K562 (cell line): ENCODE data around the gene MIB2. TPM values are rescaled to one million over a fixed set of nuclear protein-coding genes. Genes with fewer than 3 reads are reported as not detected.

Source experiments
- ETV1 ChIP-seq: fragments of 450-650 bp; conservative IDR thresholded peaks from 2 replicates; pipeline ENCODE4 v1.6.1; 2016; ENCODE audit warnings: missing genetic modification characterization, control low read depth, low read depth, missing compliant biosample characterization
- HMGN3 ChIP-seq: IDR thresholded peaks from 2 replicates; pipeline ENCODE4 v1.6.1; 2011; ENCODE audit warnings: borderline replicate concordance, low read depth, mild to moderate bottlenecking, mixed read lengths, low read length; ENCODE audit not compliant: insufficient read length; ENCODE audit errors: extremely low read depth
- MEIS2 ChIP-seq: fragments of 450-650 bp; IDR thresholded peaks from 2 replicates; pipeline ENCODE4 v1.6.1; 2014; ENCODE audit warnings: mild to moderate bottlenecking; ENCODE audit not compliant: partially characterized antibody
- NCOA6 ChIP-seq: fragments of 450-650 bp; IDR thresholded peaks from 2 replicates; pipeline ENCODE4 v1.6.1; 2017; ENCODE audit warnings: mild to moderate bottlenecking
- NR3C1 ChIP-seq: sonication (generic); formaldehyde crosslinking; IDR thresholded peaks from 2 replicates; pipeline ENCODE4 v1.8.1; 2022; ENCODE audit warnings: missing genetic modification reagents
- PURB ChIP-seq: sonication (generic); formaldehyde crosslinking; IDR thresholded peaks from 2 replicates; pipeline ENCODE4 v1.9.0; 2021; ENCODE audit warnings: low read depth, mild to moderate bottlenecking, missing genetic modification reagents
- SRSF3 ChIP-seq: fragments of 200-400 bp; formaldehyde crosslinking; IDR thresholded peaks from 2 replicates; pipeline ENCODE4 v1.6.1; 2016; ENCODE audit warnings: mild to moderate bottlenecking, low read length, moderate library complexity; ENCODE audit not compliant: insufficient read depth
- TCFL5 ChIP-seq: fragments of 250-450 bp; sonication (Bioruptor Pico); conservative IDR thresholded peaks from 2 replicates; pipeline ENCODE4 v1.6.1; 2021; ENCODE audit warnings: mild to moderate bottlenecking, moderate library complexity, matching md5 sums
- ZBTB17 ChIP-seq: fragments of 450-650 bp; formaldehyde crosslinking; IDR thresholded peaks from 2 replicates; pipeline ENCODE4 v1.4.0; 2020; ENCODE audit warnings: mild to moderate bottlenecking
- ZFPM2 ChIP-seq: fragments of 250-450 bp; sonication (Bioruptor Pico); IDR thresholded peaks from 2 replicates; pipeline ENCODE4 v1.5.1; 2022; ENCODE audit warnings: mild to moderate bottlenecking
- ZKSCAN8 ChIP-seq: fragments of 200-800 bp; sonication (Bioruptor generic); IDR thresholded peaks from 2 replicates; pipeline ENCODE4 v1.6.1; 2016; ENCODE audit warnings: missing genetic modification characterization, missing compliant biosample characterization
- ZNF124 ChIP-seq: sonication (generic); formaldehyde crosslinking; IDR thresholded peaks from 2 replicates; pipeline ENCODE4 v1.8.1; 2022; ENCODE audit warnings: missing genetic modification reagents
- ZNF507 ChIP-seq: conservative IDR thresholded peaks from 2 replicates; pipeline ENCODE4 v1.6.1; 2017; ENCODE audit warnings: missing genetic modification characterization, missing compliant biosample characterization
- polyA plus RNA-seq, 8 experiments: library from polyadenylated mRNA; depleted of rRNA in 4 of 8; stranded (reverse) in 5 of 8; unstranded in 3 of 8; fragments of >200 nt; fragmentation: Nextera tagmentation in 2 of 8; fragmentation: Illumina TruSeq in 1 of 8; extraction: Ambion mirVana in 2 of 8; extraction: Trizol in 1 of 8; gene quantifications; 2 replicates each; pipeline versions ENCODE4 v1.2.1 to v1.2.3, GENCODE V29; 2011 to 2014; ENCODE audit warnings: inconsistent platforms in 1 of 8, missing spikeins in 1 of 8
- total RNA-seq, 7 experiments: library from RNA; depleted of rRNA in 6 of 7; stranded (reverse); fragments of >200 nt in 6 of 7; fragmentation: Illumina TruSeq in 2 of 7; extraction: Trizol in 2 of 7; gene quantifications; 2 replicates each; pipeline versions ENCODE4 v1.2.1 to v1.2.3, GENCODE V29; 2011 to 2021; ENCODE audit warnings: low replicate concordance in 1 of 7
- TF ChIP-seq, protein P1 (sequence below): fragments of 250-450 bp; sonication (Bioruptor Pico); IDR thresholded peaks from 2 replicates; pipeline ENCODE4 v1.8.0; 2021; ENCODE audit warnings: borderline replicate concordance, mild to moderate bottlenecking, moderate library complexity; ENCODE audit not compliant: poor library complexity, severe bottlenecking
- TF ChIP-seq, protein P2 (sequence below): sonication (generic); formaldehyde crosslinking; IDR thresholded peaks from 2 replicates; pipeline ENCODE4 v1.8.1; 2023; ENCODE audit warnings: mild to moderate bottlenecking, missing genetic modification reagents
- TF ChIP-seq, protein P3 (sequence below): sonication (generic); formaldehyde crosslinking; IDR thresholded peaks from 2 replicates; pipeline ENCODE4 v1.8.0; 2022; ENCODE audit warnings: mild to moderate bottlenecking, missing genetic modification reagents
- TF ChIP-seq, protein P4 (sequence below): sonication (generic); formaldehyde crosslinking; IDR thresholded peaks from 2 replicates; pipeline ENCODE4 v1.8.0; 2023; ENCODE audit warnings: mild to moderate bottlenecking, missing genetic modification reagents
- TF ChIP-seq, protein P5 (sequence below): fragments of 450-650 bp; formaldehyde crosslinking; IDR thresholded peaks from 2 replicates; pipeline ENCODE4 v1.4.0; 2020; ENCODE audit warnings: mild to moderate bottlenecking, moderate library complexity

MIB2 gene
- total and polyA plus RNA-seq, 9 of the 15 experiments (the other 6 are each of a cell fraction or from before 2014, with no cell fraction given), result 0.04 to 17.0 (median 4.9) TPM; not detected in 1

DNA sequence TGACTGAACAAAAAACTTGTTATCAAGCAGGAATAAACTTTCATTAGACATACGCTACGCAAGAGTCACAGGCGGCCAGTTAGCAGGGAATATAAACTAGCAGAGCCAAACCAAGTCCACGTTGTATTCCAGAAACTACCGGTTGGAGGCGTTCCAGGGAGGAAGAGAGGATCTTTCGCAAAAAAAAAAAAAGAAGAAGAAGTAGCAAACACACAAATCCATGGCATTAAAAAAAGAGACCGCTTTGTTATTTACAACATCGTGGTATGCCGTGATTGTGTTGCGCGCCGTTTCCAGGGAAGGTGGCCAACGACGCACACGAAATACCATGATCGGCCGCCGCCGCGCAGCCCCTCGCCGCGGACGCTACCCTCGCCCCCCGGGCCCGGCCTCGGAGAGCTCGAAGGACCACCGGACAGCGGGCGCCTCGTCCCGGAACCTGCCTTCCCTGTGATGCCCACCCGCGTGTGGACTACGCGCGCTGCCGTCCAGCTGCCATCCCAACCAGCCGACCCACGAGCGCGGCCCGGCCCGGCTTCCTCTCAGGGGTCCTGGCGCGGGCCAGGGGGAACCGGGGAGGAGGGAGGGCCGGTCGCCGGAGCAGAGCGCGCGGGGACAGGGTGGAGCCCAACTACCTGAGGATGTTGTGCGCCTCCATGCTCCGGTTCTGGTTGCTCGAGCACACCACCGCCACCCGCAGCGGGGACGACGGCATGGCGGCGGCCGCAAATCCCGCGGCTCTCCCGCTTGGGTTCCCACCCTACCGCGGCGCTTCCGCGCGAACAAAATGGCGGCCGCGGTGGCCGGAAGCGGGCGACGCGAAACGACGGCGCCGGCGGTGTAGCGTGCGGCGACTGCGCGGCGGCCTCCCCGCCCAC is 41.2 kb upstream of the MIB2 start (continued):
- TF ChIP-seq HMGN3 (no peak), ZNF507 (tag) (no peak), NR3C1 (CRISPR knock-in tag) (no peak; the same call in 1 of the 2 replicates), ZBTB17 (CRISPR knock-in tag) (peak; percentile 52), SRSF3 (peak; percentile 99), ZFPM2 (CRISPR knock-in tag) (0 out of 2 replicates have a peak, but pooled peaks have one; percentile 39), PURB (CRISPR knock-in tag) (no peak), ZKSCAN8 (CRISPR knock-in tag) (no peak), ETV1 (tag) (peak; percentile 33), ZNF124 (0 out of 2 replicates have a peak, but pooled peaks have one; percentile 38), NCOA6 (no peak), MEIS2 (no peak), TCFL5 (CRISPR knock-in tag) (no peak)
- TF ChIP-seq, protein P1, sequence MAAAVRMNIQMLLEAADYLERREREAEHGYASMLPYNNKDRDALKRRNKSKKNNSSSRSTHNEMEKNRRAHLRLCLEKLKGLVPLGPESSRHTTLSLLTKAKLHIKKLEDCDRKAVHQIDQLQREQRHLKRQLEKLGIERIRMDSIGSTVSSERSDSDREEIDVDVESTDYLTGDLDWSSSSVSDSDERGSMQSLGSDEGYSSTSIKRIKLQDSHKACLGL (CRISPR knock-in tag), result no peak
- TF ChIP-seq, protein P2, sequence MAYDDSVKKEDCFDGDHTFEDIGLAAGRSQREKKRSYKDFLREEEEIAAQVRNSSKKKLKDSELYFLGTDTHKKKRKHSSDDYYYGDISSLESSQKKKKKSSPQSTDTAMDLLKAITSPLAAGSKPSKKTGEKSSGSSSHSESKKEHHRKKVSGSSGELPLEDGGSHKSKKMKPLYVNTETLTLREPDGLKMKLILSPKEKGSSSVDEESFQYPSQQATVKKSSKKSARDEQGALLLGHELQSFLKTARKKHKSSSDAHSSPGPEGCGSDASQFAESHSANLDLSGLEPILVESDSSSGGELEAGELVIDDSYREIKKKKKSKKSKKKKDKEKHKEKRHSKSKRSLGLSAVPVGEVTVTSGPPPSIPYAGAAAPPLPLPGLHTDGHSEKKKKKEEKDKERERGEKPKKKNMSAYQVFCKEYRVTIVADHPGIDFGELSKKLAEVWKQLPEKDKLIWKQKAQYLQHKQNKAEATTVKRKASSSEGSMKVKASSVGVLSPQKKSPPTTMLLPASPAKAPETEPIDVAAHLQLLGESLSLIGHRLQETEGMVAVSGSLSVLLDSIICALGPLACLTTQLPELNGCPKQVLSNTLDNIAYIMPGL, result peak; percentile 80; the same call in 1 of the 2 replicates
- TF ChIP-seq, protein P3, sequence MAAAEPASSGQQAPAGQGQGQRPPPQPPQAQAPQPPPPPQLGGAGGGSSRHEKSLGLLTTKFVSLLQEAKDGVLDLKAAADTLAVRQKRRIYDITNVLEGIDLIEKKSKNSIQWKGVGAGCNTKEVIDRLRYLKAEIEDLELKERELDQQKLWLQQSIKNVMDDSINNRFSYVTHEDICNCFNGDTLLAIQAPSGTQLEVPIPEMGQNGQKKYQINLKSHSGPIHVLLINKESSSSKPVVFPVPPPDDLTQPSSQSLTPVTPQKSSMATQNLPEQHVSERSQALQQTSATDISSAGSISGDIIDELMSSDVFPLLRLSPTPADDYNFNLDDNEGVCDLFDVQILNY (CRISPR knock-in tag), result peak; percentile 87; the same call in 1 of the 2 replicates
- TF ChIP-seq, protein P4, sequence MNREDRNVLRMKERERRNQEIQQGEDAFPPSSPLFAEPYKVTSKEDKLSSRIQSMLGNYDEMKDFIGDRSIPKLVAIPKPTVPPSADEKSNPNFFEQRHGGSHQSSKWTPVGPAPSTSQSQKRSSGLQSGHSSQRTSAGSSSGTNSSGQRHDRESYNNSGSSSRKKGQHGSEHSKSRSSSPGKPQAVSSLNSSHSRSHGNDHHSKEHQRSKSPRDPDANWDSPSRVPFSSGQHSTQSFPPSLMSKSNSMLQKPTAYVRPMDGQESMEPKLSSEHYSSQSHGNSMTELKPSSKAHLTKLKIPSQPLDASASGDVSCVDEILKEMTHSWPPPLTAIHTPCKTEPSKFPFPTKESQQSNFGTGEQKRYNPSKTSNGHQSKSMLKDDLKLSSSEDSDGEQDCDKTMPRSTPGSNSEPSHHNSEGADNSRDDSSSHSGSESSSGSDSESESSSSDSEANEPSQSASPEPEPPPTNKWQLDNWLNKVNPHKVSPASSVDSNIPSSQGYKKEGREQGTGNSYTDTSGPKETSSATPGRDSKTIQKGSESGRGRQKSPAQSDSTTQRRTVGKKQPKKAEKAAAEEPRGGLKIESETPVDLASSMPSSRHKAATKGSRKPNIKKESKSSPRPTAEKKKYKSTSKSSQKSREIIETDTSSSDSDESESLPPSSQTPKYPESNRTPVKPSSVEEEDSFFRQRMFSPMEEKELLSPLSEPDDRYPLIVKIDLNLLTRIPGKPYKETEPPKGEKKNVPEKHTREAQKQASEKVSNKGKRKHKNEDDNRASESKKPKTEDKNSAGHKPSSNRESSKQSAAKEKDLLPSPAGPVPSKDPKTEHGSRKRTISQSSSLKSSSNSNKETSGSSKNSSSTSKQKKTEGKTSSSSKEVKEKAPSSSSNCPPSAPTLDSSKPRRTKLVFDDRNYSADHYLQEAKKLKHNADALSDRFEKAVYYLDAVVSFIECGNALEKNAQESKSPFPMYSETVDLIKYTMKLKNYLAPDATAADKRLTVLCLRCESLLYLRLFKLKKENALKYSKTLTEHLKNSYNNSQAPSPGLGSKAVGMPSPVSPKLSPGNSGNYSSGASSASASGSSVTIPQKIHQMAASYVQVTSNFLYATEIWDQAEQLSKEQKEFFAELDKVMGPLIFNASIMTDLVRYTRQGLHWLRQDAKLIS, result peak; percentile 49; the same call in 1 of the 2 replicates
- TF ChIP-seq, protein P5, sequence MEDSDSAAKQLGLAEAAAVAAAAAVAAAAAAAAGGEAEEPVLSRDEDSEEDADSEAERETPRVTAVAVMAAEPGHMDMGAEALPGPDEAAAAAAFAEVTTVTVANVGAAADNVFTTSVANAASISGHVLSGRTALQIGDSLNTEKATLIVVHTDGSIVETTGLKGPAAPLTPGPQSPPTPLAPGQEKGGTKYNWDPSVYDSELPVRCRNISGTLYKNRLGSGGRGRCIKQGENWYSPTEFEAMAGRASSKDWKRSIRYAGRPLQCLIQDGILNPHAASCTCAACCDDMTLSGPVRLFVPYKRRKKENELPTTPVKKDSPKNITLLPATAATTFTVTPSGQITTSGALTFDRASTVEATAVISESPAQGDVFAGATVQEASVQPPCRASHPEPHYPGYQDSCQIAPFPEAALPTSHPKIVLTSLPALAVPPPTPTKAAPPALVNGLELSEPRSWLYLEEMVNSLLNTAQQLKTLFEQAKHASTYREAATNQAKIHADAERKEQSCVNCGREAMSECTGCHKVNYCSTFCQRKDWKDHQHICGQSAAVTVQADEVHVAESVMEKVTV (CRISPR knock-in tag), result no peak
